ENCODE results near the gene TTC4.
A peak's percentile ranks its signal among the peaks of the same experiment; 100 is the strongest.
"Not testable (repeated sequence)": the region's sequence is repeated elsewhere in the genome, so short reads cannot be mapped to it uniquely, and the experiment has no call there.

Gene TTC4

DNA sequence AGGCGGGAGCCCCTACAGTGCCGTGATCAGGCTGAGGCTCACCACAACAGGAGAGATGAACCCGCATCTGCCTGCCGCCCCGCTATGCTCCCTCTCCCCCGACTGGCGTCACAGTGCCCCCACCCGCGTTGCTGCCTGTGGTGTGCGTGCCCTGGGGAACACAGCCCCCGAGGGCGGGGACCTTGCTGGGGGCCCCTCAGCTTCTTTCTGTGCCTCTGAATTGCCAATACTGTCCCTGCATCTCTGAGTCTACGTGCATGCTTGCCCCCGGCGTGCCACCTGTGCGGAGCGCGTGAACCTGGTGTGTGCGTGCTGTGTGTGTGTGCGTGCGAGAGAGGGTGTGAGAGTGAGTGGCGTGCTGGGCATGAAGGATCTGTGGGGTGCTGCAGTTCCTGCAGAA, 38.4 kb downstream of the TTC4 start:
- no peak for DNase-seq

DNA sequence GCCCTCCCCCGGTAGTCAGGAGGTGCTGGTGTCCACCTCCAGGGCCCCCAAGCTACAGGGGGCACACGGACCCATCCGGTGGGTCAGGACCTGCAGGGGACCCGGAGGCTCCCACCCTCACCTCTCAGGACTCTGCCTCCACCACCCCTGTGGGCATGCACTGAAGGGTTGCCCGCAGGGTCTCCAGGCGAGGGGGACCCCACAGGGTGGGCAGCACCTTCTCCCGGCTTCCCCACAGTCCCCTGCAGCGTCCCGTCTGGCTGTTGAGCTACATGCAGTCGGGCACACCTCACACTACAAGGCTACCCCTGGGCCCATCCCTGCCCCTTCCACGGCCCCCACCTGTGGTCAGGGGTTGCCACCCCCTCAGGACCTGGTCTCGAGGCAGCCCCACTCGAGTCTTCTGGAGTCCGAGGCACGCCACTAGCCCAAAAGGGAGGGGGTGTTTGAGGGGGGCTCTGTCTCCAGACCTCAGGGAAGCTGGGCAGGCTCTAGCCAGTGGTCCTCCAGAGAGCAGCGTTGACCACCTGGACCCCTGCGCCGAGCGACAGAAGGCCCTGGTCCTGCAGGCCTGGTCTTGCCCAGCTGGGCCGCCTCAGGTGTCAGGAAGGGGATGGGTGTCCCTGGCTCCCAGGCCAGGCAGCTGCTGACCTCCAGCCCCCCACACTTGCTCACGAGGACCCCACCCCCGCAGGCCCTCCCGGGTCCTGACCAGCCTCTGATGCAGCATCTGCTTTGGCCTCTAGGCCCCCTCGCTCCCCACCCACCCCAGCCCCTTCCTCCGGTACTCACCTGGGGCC, 39.0 kb downstream of the TTC4 start:
- no peak for DNase-seq

GRCh38 chr1:54757833-54758232, 42.2 kb downstream of the TTC4 start:
- no peak for DNase-seq

DNA sequence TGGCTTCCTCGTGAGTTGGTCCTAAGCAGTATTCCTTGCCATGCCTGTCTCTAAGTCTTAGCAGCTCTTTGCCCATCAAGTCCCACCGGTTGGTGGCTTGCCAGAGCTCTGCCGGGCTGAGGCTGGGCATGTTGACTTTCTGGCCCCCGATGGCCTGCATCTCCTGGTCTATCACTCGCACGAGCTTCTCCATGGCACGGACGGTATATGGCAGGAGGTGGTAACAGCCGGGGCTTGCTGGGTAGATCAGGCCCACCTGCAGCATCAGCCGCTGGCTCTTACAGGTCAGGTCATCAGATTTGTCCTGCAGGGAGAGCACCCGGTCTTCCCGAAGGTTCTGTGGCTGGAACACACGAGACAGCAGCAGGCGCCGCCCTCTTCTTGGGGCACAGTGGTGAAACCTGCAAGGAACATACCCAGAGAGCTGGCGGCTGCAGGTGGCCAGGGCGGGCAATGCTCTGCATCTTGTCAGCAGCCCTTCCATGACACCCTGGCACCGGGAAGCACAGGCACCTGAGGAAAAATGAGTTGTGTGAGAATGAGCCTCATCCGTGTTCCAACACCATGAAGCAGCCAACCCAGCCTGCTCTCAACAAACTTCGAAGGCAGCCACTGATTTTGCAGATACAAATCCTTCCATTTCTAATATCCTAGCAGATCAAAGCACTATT, 43.2 kb downstream of the TTC4 start:
- no peak for DNase-seq

- DNase-seq = peak; percentile 7
Measured at GRCh38 chr1:54763816-54764132, 48.1 kb downstream of the TTC4 start.

DNA sequence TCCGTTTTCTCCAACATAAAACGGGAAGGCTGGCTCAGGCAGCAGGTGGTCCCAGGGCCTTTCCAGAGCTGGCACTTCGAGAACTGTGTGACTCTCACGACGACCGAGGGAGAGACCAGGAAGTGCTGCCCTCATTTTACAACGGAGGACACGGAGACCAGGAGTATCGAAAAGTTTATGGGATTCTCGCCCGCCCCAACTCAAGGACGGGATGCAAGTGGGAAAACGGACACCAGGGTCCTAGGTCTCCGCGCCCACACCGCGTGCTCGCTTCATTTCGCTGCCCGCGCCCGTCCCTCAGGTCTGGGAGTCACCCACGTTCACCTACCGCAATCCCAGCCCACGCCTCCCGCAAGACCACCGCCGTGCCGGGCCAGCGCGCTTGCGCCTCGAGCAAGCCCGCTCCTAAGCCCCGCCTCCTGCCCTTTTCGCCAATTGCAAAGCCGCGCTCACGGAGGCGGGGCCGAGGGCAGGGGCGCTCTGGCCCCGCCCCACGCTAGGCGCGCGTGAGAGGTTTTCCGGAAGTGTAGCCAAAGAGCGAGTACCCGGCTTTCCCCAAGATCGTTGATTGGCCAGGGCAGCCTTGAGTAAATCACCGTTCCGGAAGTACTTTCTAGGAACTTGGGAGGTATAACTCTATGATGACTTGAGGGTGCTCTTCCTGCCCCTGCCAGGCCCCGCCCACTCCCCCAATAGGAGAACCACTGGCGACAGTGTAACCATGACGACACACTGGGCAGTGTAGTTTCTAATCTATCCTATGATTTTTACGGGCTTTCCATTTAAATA, 48.7 kb downstream of the TTC4 start, which contains the start of gene PARS2:
TSS of gene PARS2 (minus strand) at position 391 of the 789 bp plus-strand sequence. CDS start 5,362 bp downstream, outside the sequence.
- DNase-seq = peak; percentile 98

DNA sequence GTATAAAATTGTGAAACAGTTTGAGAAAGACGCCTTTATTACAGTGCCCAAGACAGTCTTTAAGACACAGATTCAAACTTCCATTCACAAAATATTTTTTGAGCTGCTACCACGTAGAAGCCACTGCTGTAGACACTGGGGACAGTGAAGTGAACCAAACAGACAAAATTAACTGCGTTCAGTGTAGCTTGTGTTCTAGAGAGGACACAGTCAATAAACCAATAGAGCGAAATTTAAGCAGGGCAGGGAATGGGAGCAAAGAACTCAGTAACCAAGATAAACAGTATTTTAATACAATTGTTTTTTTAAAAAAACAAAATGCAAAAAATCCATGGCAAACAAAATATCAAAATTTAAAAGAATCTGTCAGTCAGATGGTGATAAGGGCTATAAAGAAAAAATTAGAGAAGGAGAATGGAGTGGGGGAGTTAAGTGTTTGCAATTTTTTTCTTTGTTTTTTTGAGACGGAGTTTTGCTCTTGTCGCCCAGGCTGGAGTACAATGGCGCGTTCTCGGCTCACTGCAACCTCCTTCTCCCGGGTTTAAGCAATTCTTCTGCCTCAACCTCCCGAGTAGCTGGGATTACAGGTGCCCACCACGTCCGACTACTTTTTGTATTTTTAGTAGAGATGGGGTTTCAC, 49.4 kb downstream of the TTC4 start:
- DNase-seq = no peak

DNA sequence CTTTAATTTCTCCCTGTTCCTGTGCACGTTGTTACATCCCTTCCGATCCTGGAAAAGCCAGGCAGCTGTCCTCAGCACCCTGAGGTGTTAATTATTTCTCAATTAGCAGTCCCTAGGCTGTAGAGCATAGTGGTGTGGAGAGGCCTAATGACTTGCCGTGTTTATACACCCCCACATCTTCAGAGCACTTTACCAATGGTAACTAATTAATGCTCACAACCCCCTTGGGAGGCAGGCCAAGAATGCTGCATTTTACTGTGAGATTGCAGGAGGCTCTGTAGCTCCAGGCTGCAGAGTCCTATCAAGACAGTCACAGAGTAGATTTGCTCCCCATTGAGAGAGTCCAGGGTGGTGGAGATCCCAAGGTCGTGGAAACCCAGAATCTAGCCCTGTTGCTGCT, 51.1 kb downstream of the TTC4 start:
- no peak for DNase-seq

DNA sequence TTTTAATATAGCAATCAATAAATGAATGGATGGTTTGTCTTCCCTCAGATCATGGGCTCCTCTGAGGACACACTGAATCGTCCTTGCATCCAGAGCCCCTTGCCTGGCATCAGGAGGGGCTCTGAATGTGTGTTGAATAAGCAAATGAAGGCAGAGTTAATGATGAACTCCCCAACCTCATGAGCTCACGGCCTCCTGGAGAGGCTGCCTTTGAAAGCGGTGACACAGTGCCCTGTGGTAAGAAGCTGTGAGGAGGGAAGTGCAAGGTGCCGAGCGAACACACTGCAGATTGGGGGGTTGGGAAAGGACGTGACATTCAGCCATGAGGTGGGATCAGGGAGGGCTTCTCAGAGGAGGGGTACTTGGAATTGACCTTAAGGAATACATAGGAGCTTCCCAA, 51.9 kb downstream of the TTC4 start:
- DNase-seq = no peak

DNA sequence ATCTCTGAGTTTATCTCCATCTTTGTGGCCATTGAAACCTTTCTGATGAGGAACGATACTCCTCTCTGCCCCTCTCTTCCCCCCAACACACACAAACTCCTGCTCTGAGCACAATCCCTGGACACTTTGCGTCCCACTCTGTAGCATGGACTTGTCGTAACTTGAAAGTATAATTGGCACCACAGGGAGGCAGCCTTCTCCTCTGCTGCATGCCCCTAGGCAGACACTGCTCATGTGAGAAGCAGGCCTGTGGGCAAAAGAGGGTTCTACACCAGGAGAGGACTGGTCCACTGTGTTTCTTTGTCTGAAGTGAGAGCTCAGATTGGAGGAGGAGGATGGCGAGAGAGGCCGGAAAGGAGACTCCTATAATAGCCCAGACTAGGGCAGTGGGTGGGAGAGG, 52.4 kb downstream of the TTC4 start:
- DNase-seq = peak; percentile 21

- DNase-seq = no peak
Measured at GRCh38 chr1:54772951-54773350, 57.3 kb downstream of the TTC4 start.

DNA sequence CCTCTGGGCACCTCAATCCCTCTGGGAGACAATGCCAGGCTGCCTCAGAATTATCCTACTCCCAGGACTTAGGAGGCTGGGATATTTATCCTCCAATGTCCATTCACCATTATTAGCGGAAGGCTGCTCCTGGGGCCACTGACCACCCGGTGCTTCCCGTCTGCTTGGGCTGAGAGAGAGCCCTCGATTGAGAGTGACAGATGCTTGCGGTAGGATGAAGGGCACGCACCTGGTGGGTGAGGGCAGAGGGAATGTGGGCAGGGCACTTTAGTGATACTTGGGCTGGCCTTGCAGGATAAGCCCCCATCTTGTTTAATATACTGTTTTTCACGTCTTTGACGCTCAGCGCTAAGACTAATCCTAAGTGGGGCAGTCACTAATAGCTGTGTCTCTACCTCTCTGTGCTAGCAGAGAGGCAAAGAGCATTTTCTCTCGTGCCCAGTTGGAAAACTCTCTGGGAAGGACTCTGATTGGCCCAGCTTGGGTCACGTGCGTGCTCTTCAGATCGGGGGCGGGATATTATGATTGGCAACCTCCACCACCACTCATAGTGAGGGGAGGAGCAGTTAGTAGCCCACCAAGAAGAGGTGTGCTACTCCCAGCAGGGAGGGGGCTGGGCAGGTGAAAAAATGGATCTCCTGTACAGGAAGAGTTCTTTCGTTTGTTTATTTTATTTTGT, 59.3 kb downstream of the TTC4 start:
- peak; percentile 19 for DNase-seq

DNA sequence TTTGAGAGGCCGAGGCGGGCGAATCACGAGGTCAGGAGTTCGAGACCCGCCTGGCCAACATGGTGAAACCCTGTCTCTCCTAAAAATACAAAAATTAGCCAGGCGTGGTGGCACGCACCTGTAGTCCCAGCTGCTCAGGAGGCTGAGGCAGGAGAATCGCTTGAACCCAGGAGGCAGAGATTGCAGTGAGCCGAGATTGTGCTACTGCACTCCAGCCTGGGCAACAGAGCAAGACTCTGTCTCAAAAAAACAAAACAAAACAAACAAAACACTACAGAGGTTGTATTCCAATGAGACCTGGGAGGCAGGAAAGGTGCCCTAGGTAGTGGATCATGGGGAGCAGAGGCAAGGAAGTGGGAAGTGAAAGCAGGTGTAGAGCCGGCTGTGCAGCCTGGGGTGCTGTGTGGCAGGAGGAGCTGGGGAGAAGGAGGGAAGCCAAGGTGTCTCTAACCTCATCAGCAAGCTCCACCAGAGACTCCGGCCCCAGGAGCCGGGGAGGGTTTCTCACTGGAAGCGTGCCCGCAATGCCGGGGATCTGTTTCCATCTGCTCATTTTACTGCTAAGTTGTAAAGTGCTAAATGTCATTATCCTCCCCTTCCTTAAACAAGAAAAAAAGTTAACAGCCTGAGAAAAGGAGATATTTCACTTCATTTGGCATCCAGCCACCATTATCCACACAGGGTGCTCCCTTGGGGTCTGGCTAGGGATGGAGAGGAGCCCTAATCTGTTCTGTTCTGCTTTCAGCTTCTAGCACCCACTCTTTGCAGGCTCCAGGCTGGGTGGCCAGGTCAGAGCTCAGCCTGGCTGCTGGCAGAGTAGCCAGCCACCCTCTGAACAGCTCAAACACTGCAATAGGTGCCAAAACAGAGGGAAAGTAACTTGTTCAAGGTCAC, 60.4 kb downstream of the TTC4 start:
- DNase-seq = not testable (repeated sequence)

DNA sequence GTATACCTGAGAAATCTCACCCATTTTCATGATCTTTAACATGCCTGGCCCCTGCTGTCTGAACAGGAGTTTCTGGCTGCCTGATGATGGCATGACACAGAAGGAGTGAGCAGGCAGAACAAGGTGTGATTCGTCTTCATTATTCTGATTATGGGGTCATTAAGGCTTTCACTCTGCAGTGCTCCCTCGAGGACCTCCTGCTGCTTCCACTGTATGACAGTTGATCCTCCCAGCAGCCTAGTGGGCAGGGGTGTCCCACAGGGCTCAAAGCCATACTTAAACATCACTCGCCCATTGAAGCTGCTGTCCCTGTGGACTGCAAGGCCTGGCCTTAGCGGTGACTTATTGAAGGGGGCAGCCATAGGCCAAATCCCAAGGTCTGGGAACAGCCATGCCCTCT, 61.4 kb downstream of the TTC4 start:
- DNase-seq = no peak

DNA sequence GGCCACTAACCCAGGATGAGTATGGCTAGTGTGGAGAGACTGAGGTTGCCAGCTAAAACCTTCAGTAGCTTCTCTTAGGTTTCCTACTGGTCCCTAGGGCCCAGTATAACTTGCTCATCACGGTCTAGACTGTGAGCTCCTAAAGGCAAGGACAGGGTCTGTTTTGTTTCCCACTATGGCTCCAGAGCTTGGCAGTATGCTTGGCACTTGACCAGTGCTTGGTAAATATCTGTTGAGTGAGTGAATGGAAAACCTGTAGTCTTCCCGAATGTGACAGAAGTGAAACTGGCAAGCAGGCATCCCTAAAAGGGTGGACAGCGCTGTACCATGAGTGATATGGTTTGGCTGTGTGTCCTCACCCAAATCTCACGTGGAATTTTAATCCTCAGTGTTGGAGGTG, 61.8 kb downstream of the TTC4 start:
- DNase-seq = no peak

DNA sequence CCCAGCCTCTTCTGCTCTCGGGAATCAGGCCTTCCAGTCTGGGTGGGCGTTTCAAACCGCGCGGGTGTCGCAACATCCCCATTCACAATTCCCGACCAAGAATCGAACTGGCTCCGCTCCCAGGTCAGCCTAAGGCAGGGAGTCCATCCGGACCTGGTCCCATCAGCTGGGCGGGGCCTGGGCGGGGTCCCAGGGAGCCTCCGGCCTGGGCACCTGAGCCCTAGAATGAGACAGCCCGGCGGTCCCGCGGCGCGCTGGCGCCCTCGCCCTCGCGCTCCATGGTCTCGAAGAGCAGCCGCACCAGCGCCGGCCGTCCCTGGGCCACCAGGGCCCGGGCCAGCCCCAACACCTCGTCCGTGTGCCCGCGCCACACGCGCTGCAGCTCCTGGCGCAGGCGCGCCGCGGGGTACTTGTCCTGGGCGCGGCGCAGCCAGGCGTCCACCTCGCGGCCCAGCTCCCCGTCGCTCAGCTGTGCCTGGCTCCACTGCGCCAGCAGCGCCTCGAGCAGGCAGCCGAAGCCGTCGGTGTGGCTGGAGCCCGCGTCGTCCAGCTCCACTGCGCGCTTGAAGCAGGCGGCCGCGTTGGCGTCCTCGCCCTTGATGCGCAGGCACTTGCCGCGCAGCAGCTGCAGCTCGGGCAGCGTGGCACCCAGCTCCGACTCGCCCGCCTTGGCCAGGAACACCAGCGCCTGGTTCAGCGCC, 65.5 kb downstream of the TTC4 start:
- DNase-seq = no peak

DNA sequence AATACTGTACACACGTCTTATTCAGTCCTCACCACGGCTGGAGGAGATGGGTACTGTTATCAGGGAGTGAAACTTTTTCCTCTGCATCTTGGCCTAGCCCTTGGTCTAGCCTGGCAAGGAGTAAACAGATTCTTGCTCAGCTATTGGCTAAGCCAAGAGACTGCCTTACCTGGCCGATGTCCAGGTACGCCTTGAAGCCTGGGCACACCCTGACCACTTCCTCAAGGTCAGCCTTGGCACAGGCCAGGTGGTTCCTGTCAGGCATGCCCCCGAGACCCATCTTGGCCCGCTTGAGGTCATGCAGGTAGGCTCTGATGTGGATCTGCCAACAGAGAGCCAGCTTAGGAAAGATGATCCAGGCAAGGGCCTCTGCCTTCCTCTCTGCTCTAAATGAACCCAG, 66.5 kb downstream of the TTC4 start:
- no peak for DNase-seq

GRCh38 chr1:54782588-54782987, 66.9 kb downstream of the TTC4 start:
- DNase-seq = no peak

DNA sequence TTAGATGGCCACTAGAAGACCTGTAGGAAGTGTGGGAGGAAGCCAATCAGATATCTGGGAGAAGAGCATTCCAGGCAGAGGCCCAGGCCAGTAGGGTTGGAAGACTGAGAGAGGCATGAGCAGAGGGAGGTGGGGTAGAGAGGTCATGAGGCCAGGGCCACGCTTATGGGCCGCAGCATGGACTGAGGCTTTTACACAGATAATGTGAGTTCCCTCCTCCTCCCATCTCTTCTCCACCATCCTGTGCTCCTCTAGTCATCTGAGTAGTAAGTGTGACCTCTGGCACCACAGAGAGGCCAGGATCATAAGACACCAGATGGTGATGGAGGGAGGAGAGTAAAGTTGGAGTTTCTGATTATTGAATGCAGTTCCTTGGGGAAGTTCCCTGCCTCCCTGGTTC, 68.4 kb downstream of the TTC4 start:
- no peak for DNase-seq

- no peak for DNase-seq
Measured at GRCh38 chr1:54786778-54787177, 71.1 kb downstream of the TTC4 start.

GRCh38 chr1:54787604-54788003, 71.9 kb downstream of the TTC4 start:
- DNase-seq = no peak

Data from activated CD4-positive, alpha-beta T cell treated with anti-CD3 and anti-CD28 coated beads, Interleukin-10, Interleukin-2, amounts not matched to agents 100 ng/mL and 50 ng/mL, durations not matched to agents 16 hours and 8 hours (primary cell).